T follicular helper cell (primary cell): ENCODE measurements around the gene CFAP92.
A peak's percentile ranks its signal among the peaks of the same experiment; 100 is the strongest.

Experiments used
- DNase-seq: peaks from one replicate; pipeline ENCODE4 v3.0.0-alpha.2; 2020; ENCODE audit warnings: low read depth

CFAP92 gene

DNA sequence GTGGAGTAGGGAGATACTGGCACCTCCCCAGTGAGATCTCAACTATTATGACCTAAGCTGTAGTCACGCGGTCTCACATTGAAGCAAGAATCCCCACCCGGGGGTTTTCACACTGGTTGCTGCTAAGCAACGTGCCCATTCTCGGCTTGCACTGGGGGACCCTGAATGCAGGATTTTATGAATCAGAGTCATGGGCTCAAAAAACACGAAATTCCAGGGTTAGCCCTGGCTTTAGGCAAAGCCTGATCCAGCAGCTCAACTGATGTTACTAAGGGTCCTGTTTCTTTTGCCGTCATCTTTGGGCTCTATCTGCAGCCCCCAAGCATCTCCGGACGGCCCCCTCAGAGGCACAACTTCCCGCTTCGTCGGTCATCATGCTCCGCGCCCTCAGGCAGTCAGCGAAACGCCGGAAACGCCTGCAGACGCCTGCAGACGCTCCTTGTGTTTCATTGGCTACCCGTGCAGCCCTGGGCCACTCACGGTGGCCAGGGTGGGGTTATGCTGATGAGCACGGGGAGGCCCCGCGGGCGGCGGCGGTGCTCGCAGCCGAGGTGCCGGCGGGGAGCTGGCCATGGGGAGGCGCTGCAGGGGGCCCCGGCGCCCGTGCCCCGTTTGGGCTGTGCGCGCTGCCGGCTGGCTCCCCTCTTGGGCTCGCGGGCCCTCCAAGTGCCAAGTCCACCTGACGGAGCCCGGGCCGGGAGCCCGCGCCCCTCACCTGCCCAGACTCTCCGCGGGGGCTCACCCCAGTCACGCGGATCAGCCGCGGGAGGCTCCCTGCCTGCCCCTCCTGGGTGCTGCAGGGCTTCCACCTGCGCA is 33.1 kb upstream of the CFAP92 start:
- peak; percentile 87 for DNase-seq

DNA sequence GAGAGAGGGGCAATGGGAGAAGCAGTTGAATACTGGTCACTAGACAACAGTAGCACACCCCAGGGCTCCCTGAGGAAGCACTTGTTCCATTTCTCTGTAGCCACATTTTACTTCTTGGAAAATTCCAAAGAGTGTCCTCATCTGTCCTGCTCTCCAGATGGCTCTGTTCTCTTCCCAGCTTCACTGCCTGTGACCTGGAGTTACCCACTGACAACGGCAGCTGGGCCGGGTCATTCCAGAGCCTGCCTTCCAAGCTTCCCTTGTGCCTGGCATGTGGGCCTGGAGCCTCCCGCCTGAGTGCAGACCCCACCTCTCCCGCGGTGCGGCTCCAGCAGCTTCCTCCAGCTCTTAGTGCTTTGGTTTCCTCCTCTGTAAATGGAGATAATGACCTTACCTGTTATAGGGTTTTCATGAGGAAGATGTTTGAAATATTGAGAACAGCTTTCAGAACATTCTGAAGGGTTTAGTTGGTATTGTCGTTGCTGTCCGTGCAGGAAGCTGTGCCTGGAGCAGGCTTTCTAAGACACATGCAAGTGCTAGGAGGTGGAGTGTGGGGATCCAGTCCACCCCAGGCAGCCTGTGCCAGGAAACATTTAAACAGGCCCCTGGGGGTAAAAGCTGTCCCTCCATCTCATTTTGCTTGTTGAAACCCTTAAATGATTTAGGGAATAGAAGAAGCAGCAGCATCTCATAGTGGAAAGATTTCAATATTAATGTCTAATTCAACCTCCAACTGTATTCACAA is 32.0 kb upstream of the CFAP92 start:
- DNase-seq, result no peak

DNA sequence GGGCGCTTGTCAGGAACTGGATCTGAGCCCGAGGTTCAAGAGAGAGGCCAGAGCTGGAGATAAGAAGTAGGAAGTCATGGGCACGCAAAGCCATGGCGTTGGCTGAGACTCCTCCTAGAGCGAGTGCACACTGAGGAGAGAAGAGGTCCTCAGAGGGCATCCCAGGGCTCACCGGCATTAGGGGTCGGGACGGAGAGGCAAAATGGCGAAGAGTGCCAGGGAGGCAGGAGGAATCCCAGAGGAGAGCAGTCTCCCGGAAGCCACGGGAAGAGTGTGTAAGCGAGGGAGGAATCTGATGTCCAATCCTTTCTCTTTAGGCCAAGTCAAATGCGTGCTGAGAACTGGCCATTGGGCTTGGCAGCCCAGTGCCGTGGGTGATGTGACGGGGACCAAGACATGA is 31.2 kb upstream of the CFAP92 start:
- no peak for DNase-seq

DNA sequence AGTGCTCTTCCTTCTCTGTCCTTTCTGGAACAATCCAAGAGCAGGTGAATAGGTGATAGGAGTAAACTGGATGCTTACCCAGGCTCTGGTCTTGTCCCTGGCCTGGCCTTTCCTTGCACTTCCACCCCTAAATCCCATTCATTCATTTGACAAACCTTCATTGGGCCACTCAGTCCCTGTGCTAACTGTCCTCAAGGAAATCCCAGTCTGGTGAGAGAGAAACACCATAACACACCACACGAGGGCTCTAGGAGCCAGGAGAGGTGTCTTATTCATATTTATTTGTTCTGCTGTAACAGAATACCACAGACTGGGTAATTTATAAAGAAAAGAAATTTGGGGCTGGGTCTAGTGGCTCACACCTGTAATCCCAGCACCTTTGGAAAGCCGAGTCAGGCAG is 30.0 kb upstream of the CFAP92 start:
- no peak for DNase-seq

DNA sequence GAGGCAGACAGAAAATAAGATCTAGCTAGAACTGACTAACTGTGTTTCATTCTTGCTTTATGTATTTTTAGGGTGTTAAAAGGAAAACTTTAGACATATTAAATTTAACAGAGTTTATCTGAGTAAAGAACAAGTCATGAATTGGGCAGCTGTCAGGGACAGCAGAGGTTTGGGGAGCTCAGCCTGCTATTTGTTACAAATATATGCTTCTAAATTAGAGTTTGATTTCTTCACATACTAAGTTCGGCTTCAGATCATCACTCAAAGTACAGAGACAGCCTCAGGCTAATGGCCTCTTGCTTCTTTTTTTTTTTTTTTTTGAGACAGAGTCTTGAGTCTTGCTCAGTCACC is 29.1 kb upstream of the CFAP92 start:
- no peak for DNase-seq

DNA sequence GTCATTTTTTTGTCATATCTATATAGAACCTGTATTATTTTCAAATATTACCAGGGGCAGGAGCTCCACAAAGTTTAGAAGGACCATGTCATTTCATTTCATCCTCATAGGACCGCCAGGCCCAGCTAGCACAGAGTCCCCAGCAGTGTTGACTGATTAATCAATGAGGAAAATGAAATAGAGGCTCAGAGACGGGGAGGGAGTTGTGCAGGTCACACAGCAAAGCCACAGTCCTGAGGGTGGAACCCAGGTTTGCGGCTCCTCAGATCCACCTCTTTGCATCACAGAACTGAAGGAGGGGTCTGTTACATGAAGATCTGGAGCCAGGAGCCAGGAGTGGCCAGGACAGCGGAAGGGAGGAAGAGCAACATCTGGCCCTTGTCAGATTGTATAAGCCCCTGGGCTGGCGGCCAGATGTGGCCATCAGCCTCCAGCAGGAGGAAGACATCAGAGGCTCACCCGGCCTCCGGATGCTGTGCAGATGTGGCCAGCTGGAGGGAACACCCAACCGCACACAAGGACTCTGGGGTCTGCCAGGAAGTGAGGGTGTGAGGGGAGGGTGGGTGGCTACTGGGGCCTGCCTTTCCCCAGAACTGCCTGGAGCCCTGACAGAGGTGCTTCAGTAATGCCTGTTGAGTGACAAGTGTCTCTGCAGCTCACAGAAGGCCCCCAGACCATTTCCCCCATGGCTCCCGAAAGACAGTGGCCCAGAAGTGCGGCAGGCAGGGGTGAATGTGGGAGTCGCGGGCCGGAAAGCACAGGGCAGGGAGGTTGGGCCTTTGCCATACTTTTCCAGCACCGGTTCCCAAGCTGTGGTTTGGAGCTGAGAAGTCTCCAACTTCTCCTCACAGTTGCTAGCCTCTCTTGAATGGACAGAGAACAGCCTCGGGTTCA is 28.5 kb upstream of the CFAP92 start:
- DNase-seq, result no peak

DNA sequence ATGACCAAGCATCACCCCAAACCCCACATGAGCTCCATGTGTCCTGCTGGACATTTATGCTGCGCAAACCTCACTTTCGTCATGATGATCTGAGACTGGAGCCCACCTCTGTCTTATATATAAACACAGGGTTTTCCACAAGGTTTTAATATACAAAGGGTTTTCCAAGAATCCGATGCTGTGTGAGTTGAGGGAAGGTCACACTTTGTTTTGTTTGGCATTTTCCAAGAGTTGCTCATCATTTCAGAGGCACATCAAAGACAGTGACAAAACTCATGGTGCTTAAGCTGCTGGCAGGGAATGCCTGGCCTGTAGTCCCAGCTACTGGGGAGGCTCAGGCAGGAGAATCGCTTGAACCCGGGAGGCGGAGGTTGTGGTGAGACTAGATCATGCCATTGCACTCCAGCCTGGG is 27.3 kb upstream of the CFAP92 start:
- DNase-seq, result no peak

DNA sequence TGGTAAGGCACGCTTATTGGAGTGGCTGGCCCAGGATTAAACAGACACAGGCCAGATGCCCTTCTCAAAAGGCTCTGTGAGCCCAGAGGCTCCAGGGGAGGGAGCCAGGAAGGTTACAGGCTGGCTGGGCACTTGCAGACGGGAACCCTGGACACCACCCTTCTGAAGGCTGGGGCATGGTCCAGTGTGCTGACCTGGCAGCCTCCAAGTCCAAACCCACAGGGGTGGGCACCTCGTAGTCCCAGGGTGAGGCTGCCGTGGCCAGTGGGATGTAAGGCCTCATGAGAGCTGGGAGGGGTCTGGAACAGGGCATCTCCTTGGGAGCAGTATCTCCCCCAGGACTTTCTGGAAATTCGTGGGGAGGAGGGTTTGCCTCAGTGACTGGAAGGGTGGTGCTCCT is 26.8 kb upstream of the CFAP92 start:
- DNase-seq, result no peak

DNA sequence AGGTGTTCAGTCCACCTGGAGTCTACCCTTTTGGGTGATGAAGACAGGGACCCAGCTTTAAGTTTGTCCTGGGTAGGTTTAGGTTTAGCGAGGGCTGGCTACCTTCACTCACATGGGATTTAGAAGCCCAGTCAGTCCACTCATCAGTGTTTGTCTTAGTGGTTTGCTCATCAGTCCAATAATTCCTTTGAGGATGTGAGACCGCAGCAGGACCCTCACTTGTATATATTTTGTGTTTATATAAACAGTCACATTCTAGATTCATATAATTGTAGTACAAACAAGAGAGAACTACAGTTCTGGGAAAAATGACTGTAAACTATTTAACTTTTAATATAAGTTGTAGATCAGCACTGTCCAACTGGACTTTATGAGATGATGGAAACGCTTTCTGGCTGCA is 25.4 kb upstream of the CFAP92 start:
- DNase-seq, result no peak

DNA sequence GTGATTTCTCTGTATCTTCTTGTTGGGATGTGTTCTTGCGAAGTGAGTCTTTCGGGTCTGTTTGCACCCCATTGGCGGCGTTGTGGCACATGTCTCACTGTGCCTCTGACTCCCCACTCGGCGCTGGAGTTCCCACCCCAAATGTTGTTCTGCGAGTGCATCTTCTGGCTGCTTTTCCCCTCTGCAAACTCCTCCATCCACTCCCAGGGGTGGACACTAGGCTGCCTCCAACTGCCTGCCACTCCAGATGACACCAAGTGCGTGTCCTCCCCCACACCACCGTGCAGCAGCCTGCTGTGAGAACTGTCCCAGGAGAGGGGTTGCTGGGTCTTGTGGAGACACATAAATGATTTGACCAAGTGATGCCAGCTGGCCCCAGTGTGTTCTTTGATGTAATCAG is 24.9 kb upstream of the CFAP92 start:
- no peak for DNase-seq

DNA sequence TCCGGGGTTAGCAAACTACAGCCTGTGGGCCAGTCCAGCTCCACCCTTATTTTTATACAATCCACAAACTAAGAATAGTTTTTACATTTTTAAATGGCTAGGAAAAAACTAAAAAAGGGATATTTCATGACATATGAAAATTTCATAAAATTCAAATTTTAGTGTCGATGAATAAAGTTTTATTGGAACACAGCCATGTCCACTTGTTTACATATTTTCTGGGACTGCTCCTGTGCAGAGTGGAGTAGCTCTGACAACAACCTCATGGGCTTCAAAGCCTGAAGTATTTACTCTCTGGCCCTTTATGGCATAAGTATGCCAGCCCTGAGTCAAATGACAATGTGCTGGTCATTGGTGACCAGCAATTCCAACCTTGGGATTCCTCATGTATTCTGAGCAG is 24.4 kb upstream of the CFAP92 start:
- DNase-seq, result no peak

DNA sequence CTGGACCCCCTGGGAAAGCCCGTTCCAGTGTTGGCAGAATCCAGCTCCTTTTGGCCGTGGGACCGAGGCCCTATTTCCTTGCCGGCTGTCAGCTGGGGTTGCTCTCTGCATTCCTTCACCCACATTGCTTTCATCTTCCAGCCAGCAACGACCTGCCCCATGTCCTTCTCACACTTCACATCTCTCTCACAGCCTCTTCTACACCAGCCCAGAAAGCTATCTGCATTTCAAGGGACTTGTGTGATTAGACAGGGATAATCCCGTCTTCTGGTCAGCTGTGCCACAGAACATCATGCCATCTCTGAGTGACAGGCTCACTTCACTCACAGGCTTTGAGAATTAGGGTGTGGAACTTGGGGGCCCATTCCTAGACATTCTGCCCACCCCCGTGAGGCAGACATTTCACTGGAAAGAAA is 23.6 kb upstream of the CFAP92 start:
- DNase-seq, result no peak

DNA sequence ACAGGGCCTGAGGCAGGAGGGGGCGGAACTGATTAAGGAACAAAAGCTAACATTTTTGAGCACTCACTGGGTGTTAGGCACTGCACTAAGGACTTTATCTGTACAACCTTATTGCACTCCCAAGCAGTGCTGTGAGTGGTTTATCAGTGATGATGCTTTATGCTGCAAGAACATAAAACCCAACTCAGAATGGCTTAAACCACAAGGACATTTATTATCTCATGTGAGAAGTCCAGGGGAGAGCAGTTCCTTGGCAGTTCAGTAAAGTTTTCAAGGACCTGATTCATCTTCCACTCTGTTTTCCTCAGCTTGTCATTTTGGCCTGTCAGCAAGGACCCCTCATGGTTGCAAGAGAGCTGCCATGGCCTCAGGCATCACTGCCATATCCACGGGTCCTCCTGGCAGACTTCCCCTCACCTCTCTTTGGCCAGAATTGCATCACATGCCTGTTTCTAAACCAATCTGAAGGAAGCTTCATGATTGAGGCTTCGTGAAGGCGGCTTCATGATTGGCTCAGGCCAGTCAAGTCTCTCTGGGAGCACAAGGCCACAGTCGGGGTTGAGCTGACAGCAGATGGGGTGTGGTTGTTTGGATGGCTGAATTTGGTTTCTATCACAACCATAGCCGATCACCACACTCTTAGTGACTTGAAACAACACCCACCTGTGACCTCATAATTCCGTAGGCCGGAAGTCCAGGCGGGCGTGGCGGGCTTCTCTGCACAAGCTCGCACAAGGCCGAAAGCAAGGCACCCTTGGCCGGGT is 23.0 kb upstream of the CFAP92 start:
- DNase-seq, result no peak

DNA sequence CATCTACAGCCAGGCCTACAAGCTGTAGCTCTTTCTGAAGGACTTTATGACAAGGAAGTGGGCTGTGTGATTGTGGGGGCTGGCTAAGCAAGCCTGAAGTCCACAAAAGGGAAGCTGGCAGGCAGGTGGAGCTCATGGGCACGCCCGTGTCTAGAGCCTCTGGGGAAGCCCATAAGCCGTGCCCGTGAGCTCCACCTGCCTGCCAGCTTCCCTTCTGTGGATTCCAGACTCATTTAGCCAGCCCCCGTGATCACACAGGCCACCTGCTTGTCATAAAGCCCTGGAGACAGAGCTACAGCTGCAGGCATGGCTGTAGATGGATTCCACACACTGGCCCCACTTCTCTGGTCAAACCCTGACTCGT is 22.5 kb upstream of the CFAP92 start:
- peak; percentile 43 for DNase-seq

DNA sequence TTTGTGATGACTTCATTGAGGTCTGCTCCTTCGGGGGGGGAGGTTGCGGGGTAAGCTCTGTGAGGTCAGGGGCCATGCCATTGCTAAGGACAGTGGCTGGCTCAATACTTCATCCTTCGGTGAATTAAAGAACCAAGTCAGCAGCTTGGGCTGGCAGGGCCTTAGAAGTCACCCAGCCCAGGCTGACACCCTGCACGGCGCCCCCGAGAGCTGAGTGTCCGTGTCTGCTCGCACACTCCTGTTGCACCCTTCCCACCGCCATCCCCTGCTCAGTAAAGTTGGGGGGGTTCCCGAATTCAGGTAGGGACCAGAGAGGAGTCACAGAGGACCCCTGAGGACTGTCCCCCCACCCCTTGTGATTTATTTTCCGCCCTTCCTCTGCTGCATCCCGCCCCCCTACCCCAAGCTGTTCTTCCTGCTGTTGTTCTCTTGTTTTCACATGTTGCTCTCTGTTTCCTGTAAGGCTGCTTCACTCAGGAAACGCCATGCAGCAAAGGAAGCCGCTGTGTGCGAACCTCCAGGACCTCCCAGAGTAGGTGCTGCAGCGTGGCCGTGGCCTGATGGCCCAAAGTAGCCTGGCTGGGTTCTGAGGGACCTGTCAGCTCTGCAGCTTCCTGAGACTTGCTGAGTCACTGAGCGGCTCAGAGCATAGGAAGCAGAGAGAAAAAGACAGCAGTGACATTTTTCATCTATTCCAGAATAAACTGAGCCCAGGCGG is 21.7 kb upstream of the CFAP92 start:
- DNase-seq, result no peak

DNA sequence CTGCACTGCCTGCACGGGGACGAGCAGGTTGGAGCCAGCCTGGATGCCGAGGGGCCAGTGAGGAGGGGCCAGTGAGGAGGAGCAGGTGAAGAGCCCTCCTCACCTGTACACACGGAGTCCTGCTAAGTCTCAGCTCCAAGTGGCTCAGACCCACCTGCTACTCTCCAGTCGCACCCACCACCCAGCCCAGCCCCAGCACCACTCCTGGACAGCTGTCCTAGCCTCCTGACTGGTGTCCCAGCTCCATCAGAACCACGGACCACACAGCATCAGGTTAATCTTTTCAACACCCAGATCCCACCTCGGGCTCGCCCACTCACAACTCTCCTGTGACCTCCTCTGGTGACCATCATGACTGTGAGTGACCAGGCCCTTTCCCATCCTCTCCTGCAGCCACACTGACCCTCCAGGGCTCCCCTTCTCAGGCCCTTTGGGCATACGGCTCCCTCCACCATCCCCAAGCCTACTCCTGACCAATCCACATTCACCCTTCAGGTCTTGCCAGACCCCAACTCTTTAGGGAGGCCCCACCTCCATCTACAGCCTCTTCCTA is 21.0 kb upstream of the CFAP92 start:
- no peak for DNase-seq

DNA sequence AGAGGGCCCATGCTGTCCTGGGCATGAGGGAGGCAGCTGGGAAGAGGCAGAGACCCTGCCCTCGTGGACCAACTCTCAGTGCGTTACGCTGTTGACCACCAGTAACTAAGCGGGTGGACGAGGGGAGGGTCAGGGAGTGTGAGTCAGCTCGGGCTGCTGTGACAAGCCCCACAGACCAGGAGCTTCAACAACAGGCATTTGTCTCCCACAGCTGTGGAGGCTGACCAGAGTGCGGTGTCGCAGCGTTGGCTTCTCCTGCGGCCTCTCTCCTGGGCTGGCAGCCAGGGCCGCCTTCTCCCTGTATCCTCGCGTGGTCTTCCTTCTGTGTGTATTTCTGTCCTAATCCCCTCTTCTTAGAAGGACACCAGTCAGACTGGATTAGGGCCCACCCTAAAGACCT is 20.3 kb upstream of the CFAP92 start:
- no peak for DNase-seq

DNA sequence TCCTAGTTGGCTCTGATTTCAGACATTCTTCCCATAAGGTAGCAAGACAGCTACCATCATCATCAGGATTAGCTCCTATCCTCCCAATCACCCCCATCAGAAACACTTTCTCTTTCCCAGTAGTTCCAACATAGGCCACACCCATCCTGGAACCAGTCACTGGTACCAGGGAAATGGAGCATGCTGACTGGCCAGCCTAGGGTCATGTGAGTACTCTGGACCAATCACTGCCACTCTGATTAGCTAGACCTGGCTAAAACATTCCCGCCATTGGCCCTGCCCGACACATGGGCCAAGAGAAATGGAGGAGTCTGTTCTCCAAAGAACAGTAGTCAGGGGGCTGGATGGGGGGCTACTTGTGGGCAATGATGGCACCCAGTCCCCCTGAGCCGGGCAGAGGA is 19.6 kb upstream of the CFAP92 start:
- no peak for DNase-seq

DNA sequence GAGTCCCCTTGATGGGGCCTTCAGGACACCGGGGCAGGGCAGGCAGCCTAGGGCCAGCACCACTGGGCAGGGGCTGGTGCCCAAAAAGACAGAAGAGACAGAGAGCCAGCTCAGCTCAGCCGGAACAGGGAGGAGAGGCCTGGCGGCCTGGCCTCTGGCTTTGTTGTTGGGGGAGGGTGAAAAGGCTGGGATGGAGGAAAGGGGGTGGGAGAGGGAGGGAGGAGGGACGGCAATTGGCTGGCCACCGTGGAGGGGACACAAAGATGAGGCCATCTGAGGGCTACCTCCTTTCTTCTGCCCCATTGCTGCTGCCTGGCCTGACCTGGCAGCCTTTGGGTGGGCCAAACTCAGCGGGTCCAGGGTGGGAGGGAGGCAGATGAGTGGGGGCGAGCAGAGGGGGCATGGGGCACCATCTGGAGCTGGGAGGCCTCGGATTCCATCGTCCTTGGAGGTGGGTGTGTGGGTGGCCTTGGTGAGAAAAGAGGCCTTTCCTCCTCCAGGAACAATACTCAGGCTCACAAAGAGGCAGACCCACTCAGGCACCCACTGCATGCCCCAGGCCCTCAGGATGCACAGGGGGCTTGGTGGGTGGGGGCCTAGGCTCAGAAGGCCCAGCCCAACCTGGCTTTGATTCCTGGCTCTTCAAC is 16.6 kb upstream of the CFAP92 start:
- DNase-seq, result no peak

DNA sequence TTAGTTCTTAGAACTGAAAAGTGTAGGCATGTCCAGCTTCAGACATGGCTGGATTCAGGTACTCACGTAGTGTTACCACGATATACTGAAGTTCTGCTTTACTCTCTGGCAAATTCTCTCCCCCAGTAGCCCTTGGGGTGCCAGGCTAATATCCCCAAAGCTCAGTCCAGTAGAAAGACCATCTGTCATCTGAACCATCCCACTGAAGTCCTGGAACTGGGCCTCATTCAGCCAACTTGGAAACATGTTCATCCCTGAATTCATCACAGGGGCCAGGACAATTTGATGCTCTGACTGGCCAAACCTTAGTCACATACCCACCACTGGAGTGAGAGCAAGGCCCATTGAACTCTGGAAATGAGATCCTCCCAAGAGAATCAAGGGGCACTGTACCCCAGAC is 15.4 kb upstream of the CFAP92 start:
- no peak for DNase-seq
